ENCODE data around the gene NACAD.

- TF ChIP-seq FOXP4 (CRISPR knock-in tag; IDR thresholded peaks at IDR 0.05) (no peak), CTCF (IDR thresholded peaks at IDR 0.05) (no peak), TCF7 (CRISPR knock-in tag; IDR thresholded peaks at IDR 0.05; ENCODE audit: low read depth) (no peak)
Measured at GRCh38 chr7:45061806-45062425, 26.9 kb downstream of the NACAD start.
